Gastroesophageal sphincter (tissue), 4 donors: ENCODE results near the gene YOD1. TPM values are rescaled to one million over a fixed set of nuclear protein-coding genes. Genes with fewer than 3 reads are reported as not detected.

Experiments used
- ATAC-seq: fragments of 150-250 bp; one replicate; pipeline ENCODE4 v1.9.1; 2016; ENCODE audit warnings: mild to moderate bottlenecking, moderate library complexity
- H3K27ac ChIP-seq, 4 donors: fragments of 200-600 bp; sonication (generic) in 3 of 4; 1 replicate in 3 of 4; 2 replicates in 1 of 4; pipeline ENCODE4 v1.5.1; 2016 to 2019
- H3K27me3 ChIP-seq: fragments of 200-600 bp; sonication (generic); one replicate; pipeline ENCODE4 v1.5.1; 2019
- H3K36me3 ChIP-seq, 2 donors: fragments of 200-600 bp; sonication (generic); one replicate each; pipeline ENCODE4 v1.5.1; 2019; ENCODE audit warnings: control low read depth in 1 of 2
- H3K4me1 ChIP-seq, 3 donors: fragments of 200-600 bp; sonication (generic); 1 replicate in 2 of 3; 2 replicates in 1 of 3; pipeline ENCODE4 v1.5.1; 2016 to 2019; ENCODE audit warnings: control low read depth in 2 of 3
- H3K4me3 ChIP-seq, 2 donors: fragments of 200-600 bp; sonication (generic); one replicate each; pipeline ENCODE4 v1.5.1; 2019; ENCODE audit warnings: mild to moderate bottlenecking in 1 of 2, moderate library complexity in 1 of 2
- H3K9me3 ChIP-seq, 3 donors: fragments of 200-600 bp; sonication (generic); one replicate each; pipeline ENCODE4 v1.5.1; 2017 to 2019; ENCODE audit warnings: control low read depth in 2 of 3
- EP300 ChIP-seq: sonication (generic); formaldehyde crosslinking; IDR thresholded peaks from one replicate; pipeline ENCODE4 v1.6.1; 2017; ENCODE audit warnings: antibody characterized with exemption, mild to moderate bottlenecking
- POLR2A ChIP-seq, 2 donors: fragments of 450-650 bp; IDR thresholded peaks; one replicate each; pipeline ENCODE4 v1.6.1; 2017; ENCODE audit warnings: antibody characterized with exemption in 2 of 2, mild to moderate bottlenecking in 2 of 2, moderate library complexity in 1 of 2
- POLR2AphosphoS5 ChIP-seq: sonication (generic); formaldehyde crosslinking; IDR thresholded peaks from one replicate; pipeline ENCODE4 v1.6.1; 2017; ENCODE audit warnings: antibody characterized with exemption
- WGBS, 2 donors: methylation state at CpG; one replicate each; pipeline ENCODE4 v1.1.5; 2018; ENCODE audit warnings: low coverage in 1 of 2; 5-methylcytosine and 5-hydroxymethylcytosine counted together
- total RNA-seq, 4 donors: library from RNA; depleted of rRNA; stranded (reverse); fragments of >200 nt; gene quantifications; one replicate each; pipeline ENCODE4 v1.1.0, GENCODE V29; 2016
- TF ChIP-seq, protein P1 (sequence below), 4 experiments: fragments of 200-600 bp in 2 of 4; fragments of 450-650 bp in 2 of 4; sonication (generic) in 1 of 4; IDR thresholded peaks; one replicate each; pipeline ENCODE4 v1.5.1; 2017 to 2019; ENCODE audit warnings: antibody characterized with exemption in 4 of 4, mild to moderate bottlenecking in 2 of 4, moderate library complexity in 2 of 4

The YOD1 gene
- total RNA-seq, 4 donors from 2014 or later, result 6.9 to 11.7 (median 8.8) TPM

DNA sequence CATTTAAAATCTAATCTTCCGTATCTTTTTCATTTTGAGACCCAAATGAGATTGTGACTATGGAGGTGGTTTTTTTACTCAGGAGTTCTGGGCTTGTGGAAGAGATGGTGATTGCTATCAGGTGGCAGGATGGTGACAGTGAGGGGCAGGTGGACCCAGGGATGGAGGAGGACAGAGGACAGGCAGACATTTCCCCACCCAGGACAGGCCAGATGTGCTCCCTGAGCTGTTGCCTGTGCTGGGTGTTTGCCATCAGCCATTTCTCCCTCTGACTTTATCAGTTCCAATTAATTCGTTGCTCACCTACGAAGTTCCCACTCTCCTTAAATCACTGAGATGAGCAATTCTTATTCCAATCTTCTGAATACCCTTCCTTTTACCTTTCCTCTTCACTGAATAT is 44.9 kb downstream of the YOD1 start:
- H3K27ac ChIP-seq, result no peak overlapping the region
- H3K36me3 ChIP-seq, result no peaks in the 10 kb centered on the region
- H3K4me1 ChIP-seq, result no peaks in the 10 kb centered on the region
- no peak overlapping the region for H3K4me3 ChIP-seq
- no peaks in the 10 kb centered on the region for H3K27me3 ChIP-seq
- H3K9me3 ChIP-seq, result no peaks in the 10 kb centered on the region
- no peak for TF ChIP-seq POLR2A (IDR thresholded peaks at IDR 0.05)
- TF ChIP-seq POLR2AphosphoS5, result no peak
- no peak for TF ChIP-seq EP300
- TF ChIP-seq, protein P1, sequence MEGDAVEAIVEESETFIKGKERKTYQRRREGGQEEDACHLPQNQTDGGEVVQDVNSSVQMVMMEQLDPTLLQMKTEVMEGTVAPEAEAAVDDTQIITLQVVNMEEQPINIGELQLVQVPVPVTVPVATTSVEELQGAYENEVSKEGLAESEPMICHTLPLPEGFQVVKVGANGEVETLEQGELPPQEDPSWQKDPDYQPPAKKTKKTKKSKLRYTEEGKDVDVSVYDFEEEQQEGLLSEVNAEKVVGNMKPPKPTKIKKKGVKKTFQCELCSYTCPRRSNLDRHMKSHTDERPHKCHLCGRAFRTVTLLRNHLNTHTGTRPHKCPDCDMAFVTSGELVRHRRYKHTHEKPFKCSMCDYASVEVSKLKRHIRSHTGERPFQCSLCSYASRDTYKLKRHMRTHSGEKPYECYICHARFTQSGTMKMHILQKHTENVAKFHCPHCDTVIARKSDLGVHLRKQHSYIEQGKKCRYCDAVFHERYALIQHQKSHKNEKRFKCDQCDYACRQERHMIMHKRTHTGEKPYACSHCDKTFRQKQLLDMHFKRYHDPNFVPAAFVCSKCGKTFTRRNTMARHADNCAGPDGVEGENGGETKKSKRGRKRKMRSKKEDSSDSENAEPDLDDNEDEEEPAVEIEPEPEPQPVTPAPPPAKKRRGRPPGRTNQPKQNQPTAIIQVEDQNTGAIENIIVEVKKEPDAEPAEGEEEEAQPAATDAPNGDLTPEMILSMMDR (IDR thresholded peaks at IDR 0.05), result no peak
- 90 to 91% methylated on average over 3 of the region's 3 CpGs for WGBS, 2 donors
- no peak for ATAC-seq

DNA sequence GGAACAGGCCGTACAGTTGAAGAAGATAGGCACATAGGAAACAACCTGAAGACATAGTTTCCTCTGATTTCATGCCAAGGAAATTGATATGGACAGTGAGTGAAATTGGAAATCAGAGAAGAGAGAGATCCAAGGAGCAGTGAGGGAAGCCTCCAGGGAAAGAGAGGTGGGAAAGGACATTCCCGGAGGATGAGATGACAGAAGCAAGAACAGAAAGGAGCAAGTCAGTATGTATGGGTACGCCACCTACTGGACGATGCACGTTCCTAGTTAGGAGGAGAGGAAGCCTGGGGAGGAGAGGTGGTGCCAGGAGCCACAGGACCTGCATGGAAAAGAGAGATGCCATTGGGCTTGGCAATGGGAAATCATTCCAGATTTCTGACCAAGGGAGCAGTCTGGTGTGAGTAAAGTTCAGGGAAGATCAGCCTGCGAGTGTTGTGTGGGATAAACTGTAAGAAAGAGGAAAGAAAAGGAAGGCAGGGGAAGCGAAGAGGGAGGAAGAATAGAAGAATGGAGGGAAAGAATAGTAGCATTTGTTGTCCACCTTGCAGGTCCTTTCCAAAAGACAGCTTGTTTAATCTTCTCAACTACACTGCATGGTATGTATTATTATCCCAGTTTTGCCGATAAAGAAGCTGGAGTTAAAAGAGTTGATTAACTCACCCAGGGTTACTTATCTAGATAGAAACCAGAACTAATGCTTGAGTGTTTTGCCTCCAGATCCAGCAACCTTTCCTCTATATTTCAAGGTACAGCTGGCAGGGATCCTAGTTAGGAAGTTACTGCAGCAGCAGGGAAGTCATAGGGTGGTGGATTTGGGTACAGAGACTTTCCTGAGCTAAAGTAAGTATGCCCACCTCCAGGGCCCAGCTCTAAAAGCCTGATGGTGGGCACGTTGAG is 45.8 kb downstream of the YOD1 start:
- Histone ChIP-seq H3K4me3 (no peak overlapping the region), H3K27ac (no peak overlapping the region), H3K36me3 (no peaks in the 10 kb centered on the region), H3K4me1 (no peaks in the 10 kb centered on the region), H3K9me3 (no peaks in the 10 kb centered on the region), H3K27me3 (no peaks in the 10 kb centered on the region)
- no peak for ATAC-seq
- 9 to 34% methylated on average over 4 to 8 of the region's 9 CpGs for WGBS, 2 donors
- TF ChIP-seq, protein P1 (IDR thresholded peaks at IDR 0.05), result peak in 3 of 4 experiments; percentile 27 to 51 (median 29)
- TF ChIP-seq POLR2A (IDR thresholded peaks at IDR 0.05), result no peak

DNA sequence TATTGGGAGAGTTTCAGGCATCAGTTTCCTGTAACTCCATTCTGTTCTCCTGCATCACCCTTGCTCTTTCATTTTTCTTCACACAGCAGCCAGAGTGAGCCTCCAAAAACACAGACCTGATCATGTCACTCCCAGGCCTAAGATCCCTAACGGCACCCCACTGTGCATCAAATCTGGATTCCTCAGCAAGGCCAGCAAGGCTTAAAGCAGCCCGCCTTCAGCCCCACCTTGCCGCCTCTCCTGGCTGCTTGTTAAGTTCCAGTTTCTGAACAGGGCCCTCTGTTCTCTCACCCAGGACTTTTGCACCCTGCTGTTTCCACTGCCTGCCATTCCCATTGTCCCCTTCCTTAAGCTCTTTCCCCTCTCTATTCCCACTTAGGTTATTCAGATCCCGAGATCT is 47.8 kb downstream of the YOD1 start:
- no peak for ATAC-seq
- H3K36me3 ChIP-seq, result no peaks in the 10 kb centered on the region
- no peak overlapping the region for H3K27ac ChIP-seq
- 65% methylated on average over 2 of the region's 4 CpGs; no CpG with 5 or more reads in 1 of the 2 donors for WGBS, 2 donors
- TF ChIP-seq, protein P1 (IDR thresholded peaks at IDR 0.05), result no peak
- TF ChIP-seq EP300 (no peak), POLR2A (IDR thresholded peaks at IDR 0.05) (no peak), POLR2AphosphoS5 (no peak)
- H3K4me3 ChIP-seq, result no peak overlapping the region
- H3K4me1 ChIP-seq, result no peaks in the 10 kb centered on the region
- no peaks in the 10 kb centered on the region for H3K9me3 ChIP-seq
- no peaks in the 10 kb centered on the region for H3K27me3 ChIP-seq

DNA sequence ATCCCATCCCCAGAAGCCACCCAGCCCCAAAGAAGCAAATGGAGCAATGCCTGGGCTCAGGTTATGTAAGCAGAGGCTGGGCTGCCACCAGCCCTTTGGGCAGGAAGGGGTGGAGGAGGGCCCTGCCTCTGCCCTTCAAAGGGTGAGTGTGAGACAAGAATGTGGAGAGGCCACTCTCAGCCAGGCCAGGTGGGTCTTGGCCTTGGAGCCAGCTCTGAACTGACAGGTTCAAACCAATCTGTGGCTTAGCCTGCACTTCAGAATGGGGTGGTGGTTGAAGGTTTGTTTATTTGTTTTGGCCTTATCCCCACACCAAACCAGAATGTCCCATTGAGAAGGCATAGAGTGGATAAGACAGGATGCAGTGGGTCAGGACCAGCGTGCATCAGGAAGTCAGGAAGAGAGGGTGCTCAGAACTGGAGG is 48.3 kb downstream of the YOD1 start:
- Histone ChIP-seq H3K4me3 (no peak overlapping the region), H3K27ac (no peak overlapping the region), H3K9me3 (no peaks in the 10 kb centered on the region), H3K36me3 (no peaks in the 10 kb centered on the region), H3K4me1 (no peaks in the 10 kb centered on the region), H3K27me3 (no peaks in the 10 kb centered on the region)
- ATAC-seq, result no peak
- TF ChIP-seq, protein P1 (IDR thresholded peaks at IDR 0.05), result no peak
- TF ChIP-seq POLR2AphosphoS5 (no peak), EP300 (no peak), POLR2A (IDR thresholded peaks at IDR 0.05) (no peak)
- WGBS, 2 donors, result 57% methylated on average over 1 of the region's 1 CpG; no CpG with 5 or more reads in 1 of the 2 donors
